Karpas-422 (cell line): Measurements from ENCODE around the gene DDX4. TPM values are rescaled to one million over a fixed set of nuclear protein-coding genes. Genes with fewer than 3 reads are reported as not detected.
A peak's percentile ranks its signal among the peaks of the same experiment; 100 is the strongest.
"Not testable (repeated sequence)": the region's sequence is repeated elsewhere in the genome, so short reads cannot be mapped to it uniquely, and the experiment has no call there.

Experiments
- DNase-seq: peaks from one replicate; pipeline ENCODE4 v3.0.0-alpha.2; 2015
- H2AFZ ChIP-seq: fragments of 200-600 bp; sonication (generic); 2 replicates; pipeline ENCODE4 v1.6.1; 2014; ENCODE audit warnings: antibody characterized with exemption, low read length, mixed read lengths
- H3K27ac ChIP-seq: fragments of 200-600 bp; sonication (generic); 2 replicates; pipeline ENCODE4 v1.5.1; 2014; ENCODE audit warnings: mild to moderate bottlenecking, low read length, moderate library complexity
- H3K27me3 ChIP-seq: fragments of 200-600 bp; sonication (generic); 2 replicates; pipeline ENCODE4 v1.6.1; 2014; ENCODE audit warnings: low read length, mixed read lengths
- H3K36me3 ChIP-seq: fragments of 200-600 bp; sonication (generic); 2 replicates; pipeline ENCODE4 v1.6.1; 2014; ENCODE audit warnings: low read length, mixed read lengths; ENCODE audit not compliant: insufficient read depth
- H3K4me1 ChIP-seq: fragments of 200-600 bp; sonication (generic); 2 replicates; pipeline ENCODE4 v1.6.1; 2014; ENCODE audit warnings: mild to moderate bottlenecking, low read length, mixed read lengths
- H3K4me2 ChIP-seq: fragments of 200-600 bp; sonication (generic); 2 replicates; pipeline ENCODE4 v1.6.1; 2014; ENCODE audit warnings: low read length, low read depth, mild to moderate bottlenecking; ENCODE audit not compliant: poor library complexity, severe bottlenecking
- H3K4me3 ChIP-seq: fragments of 200-600 bp; sonication (generic); 2 replicates; pipeline ENCODE4 v1.5.1; 2014; ENCODE audit warnings: mild to moderate bottlenecking, antibody characterized with exemption, low read length, mixed read lengths
- H3K79me2 ChIP-seq: fragments of 200-600 bp; sonication (generic); 2 replicates; pipeline ENCODE4 v1.6.1; 2014; ENCODE audit warnings: mild to moderate bottlenecking, low read length, mixed read lengths
- H3K9ac ChIP-seq: fragments of 200-600 bp; sonication (generic); 2 replicates; pipeline ENCODE4 v1.6.0; 2014; ENCODE audit warnings: low read length
- H3K9me2 ChIP-seq: fragments of 200-600 bp; sonication (generic), shearing (Covaris generic); replicated peaks from 2 replicates; pipeline ENCODE4 v1.6.0; 2014; ENCODE audit warnings: mild to moderate bottlenecking, low read length, moderate library complexity; ENCODE audit not compliant: insufficient read depth
- H3K9me3 ChIP-seq: fragments of 300-700, 200-600 bp; sonication (generic); 2 replicates; pipeline ENCODE4 v1.6.1; 2014; ENCODE audit warnings: low read length, mixed read lengths
- H4K20me1 ChIP-seq: fragments of 200-600 bp; sonication (generic); 2 replicates; pipeline ENCODE4 v1.6.1; 2014; ENCODE audit warnings: mild to moderate bottlenecking, antibody characterized with exemption, low read length, low read depth; ENCODE audit not compliant: insufficient read depth
- total RNA-seq: library from RNA; depleted of rRNA; stranded (reverse); fragments of >200 nt; shearing (Covaris generic); gene quantifications from 2 replicates; pipeline ENCODE4 v1.2.3, GENCODE V29; 2014; ENCODE audit warnings: low replicate concordance; rRNA removed

The DDX4 gene
- total RNA-seq = not detected in 2 replicates

GRCh38 chr5:55737793-55738192 lies at the start of gene DDX4:
Gene DDX4, plus strand, starts transcription at chr5:55738061. Its CDS starts 903 bp downstream, at chr5:55738964.
- Histone ChIP-seq H3K79me2 (no peaks in the 10 kb centered on the region), H3K27ac (no peak within 1 kb of the TSS), H2AFZ (no peak within 1 kb of the TSS), H3K27me3 (no peaks in the 10 kb centered on the region), H3K4me2 (no peak within 1 kb of the TSS), H3K4me1 (no peaks in the 10 kb centered on the region), H3K4me3 (no peak within 1 kb of the TSS), H3K9me3 (no peaks in the 10 kb centered on the region), H3K36me3 (no peaks in the 10 kb centered on the region), H3K9ac (no peak within 1 kb of the TSS), H4K20me1 (no peaks in the 10 kb centered on the region), H3K9me2 (no peaks in the 10 kb centered on the region)
- no peak for DNase-seq

GRCh38 chr5:55691265-55692105 lies 46.4 kb upstream of the DDX4 start:
- peak; percentile 84 for DNase-seq
- Histone ChIP-seq H3K27ac (no peak overlapping the region), H3K9me2 (no peaks in the 10 kb centered on the region), H3K79me2 (peaks cover 15% of the 10 kb centered on the region; the same call in 1 of the 2 replicates), H3K4me3 (no peak overlapping the region), H3K36me3 (no peaks in the 10 kb centered on the region), H3K4me1 (no peaks in the 10 kb centered on the region; the same call in 1 of the 2 replicates), H4K20me1 (no peaks in the 10 kb centered on the region), H3K27me3 (no peaks in the 10 kb centered on the region), H3K9ac (no peak overlapping the region), H3K4me2 (no peak overlapping the region), H3K9me3 (no peaks in the 10 kb centered on the region), H2AFZ (no peak overlapping the region)

- peaks cover 15% of the 10 kb centered on the region; the same call in 1 of the 2 replicates for H3K79me2 ChIP-seq
- H3K4me1 ChIP-seq = no peaks in the 10 kb centered on the region; the same call in 1 of the 2 replicates
- no peak overlapping the region for H3K27ac ChIP-seq
- no peaks in the 10 kb centered on the region for H3K9me3 ChIP-seq
- H4K20me1 ChIP-seq = no peaks in the 10 kb centered on the region
- no peaks in the 10 kb centered on the region for H3K9me2 ChIP-seq
- DNase-seq = no peak
- 0 out of 2 replicates have a peak, but pooled peaks cover under 1% of the 10 kb centered on the region for H3K36me3 ChIP-seq
- no peak overlapping the region for H3K4me3 ChIP-seq
- H2AFZ ChIP-seq = no peak overlapping the region
- H3K4me2 ChIP-seq = no peak overlapping the region
- H3K9ac ChIP-seq = no peak overlapping the region
- no peaks in the 10 kb centered on the region for H3K27me3 ChIP-seq
These were observed 45.8 kb upstream of the DDX4 start for GRCh38 chr5:55692106-55692417.

DNA sequence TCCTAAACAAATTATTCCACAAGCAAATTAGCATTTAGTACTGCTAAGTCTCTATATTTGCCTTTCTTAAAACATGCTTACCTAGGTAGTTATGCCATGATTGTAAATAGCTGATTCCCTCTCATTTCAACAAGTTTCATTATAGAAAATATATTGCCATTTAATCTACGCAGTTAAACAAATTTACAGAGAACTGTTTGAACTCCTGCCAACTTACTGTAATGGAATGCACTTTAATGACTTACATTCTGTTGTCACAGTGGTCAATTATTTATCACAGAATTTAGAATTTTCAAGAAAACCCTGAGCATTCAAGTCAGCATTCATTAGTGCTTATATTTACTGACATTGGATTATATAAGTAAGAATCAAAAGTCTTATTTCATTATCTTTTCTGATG lies 45.4 kb upstream of the DDX4 start:
- Histone ChIP-seq H3K4me1 (no peaks in the 10 kb centered on the region; the same call in 1 of the 2 replicates), H3K27ac (no peak overlapping the region), H3K4me3 (no peak overlapping the region), H3K36me3 (peaks cover 5% of the 10 kb centered on the region; the same call in 1 of the 2 replicates), H3K4me2 (no peak overlapping the region), H3K27me3 (no peaks in the 10 kb centered on the region), H3K9ac (no peak overlapping the region), H3K9me2 (no peaks in the 10 kb centered on the region), H4K20me1 (no peaks in the 10 kb centered on the region), H3K9me3 (no peaks in the 10 kb centered on the region), H2AFZ (no peak overlapping the region), H3K79me2 (peaks cover 15% of the 10 kb centered on the region; the same call in 1 of the 2 replicates)
- no peak for DNase-seq

DNA sequence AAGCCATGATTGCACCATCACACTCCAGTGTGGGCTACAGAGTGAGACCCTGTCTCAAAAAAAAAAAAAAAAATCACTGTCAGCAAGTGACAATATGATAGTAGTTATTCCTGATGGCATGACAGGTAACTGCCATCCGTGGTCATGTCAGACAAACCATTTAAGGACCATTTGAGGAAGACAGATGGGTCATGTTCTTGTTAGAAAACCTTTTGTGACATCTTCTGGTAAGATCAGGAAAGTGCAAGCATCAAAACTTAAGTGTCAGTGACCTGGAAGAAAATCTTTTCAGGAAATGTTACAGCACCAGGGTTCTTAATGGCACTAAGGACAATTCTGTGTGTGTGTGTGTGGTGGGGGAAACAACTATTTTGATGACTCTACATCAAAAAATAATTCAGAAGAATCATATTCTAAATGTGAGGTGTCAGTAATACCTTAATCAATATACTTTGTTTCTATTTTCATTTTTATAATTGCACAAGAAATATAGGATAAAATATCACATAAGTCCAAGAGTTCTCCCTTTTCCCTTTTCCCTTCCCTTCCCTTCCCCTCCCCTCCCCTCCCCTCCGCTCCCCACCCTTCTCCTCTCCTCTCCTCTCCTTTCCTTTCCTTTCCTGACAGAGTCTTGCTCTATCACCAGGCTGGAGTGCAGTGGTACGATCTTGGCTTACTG lies 43.6 kb upstream of the DDX4 start:
- H3K79me2 ChIP-seq = peaks cover 15% of the 10 kb centered on the region; the same call in 1 of the 2 replicates
- H4K20me1 ChIP-seq = no peaks in the 10 kb centered on the region
- no peaks in the 10 kb centered on the region for H3K27me3 ChIP-seq
- no peak overlapping the region for H2AFZ ChIP-seq
- no peak overlapping the region for H3K9ac ChIP-seq
- H3K4me2 ChIP-seq = no peak overlapping the region
- H3K9me2 ChIP-seq = no peaks in the 10 kb centered on the region
- DNase-seq = peak; percentile 62
- H3K4me3 ChIP-seq = no peak overlapping the region
- no peak overlapping the region for H3K27ac ChIP-seq
- H3K4me1 ChIP-seq = no peaks in the 10 kb centered on the region; the same call in 1 of the 2 replicates
- peaks cover 10% of the 10 kb centered on the region; the same call in 1 of the 2 replicates for H3K36me3 ChIP-seq
- no peaks in the 10 kb centered on the region for H3K9me3 ChIP-seq

- H3K27ac ChIP-seq, H3K36me3 ChIP-seq, H2AFZ ChIP-seq, H3K4me2 ChIP-seq, H3K27me3 ChIP-seq, H3K9me3 ChIP-seq, H3K9me2 ChIP-seq, H3K79me2 ChIP-seq, H4K20me1 ChIP-seq, H3K9ac ChIP-seq, H3K4me3 ChIP-seq, H3K4me1 ChIP-seq, DNase-seq: not testable (repeated sequence)
These were observed 41.2 kb upstream of the DDX4 start for GRCh38 chr5:55696704-55697103.

DNA sequence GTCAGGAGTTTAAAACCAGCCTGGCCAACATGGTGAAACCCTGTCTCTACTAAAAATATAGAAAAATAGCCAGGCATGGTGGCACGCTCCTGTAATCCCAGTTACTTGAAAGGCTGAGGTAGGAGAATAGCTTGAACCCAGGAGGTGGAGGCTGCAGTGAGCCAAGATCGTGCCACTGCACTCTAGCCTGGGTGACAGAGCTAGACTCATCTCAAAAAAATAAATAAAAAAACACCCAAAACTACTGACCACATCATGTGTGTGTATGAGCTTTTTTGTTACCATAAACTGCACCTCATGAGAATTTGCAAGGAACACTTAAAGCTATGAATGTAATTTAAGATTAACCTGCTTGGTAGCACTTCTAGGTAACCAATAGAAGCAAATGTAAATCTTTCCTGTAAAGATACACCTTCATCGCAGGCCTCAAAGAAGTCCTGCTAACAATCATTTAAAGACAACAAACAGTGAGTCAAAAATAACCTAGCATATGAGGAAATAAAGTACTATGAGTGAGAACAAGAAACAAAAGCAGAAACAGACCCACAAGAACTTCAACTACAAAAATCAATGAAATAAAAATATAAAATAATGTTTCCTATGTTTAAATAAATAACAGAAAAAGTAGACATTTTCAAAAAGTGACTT lies 38.7 kb upstream of the DDX4 start:
- Histone ChIP-seq H3K79me2 (peaks cover 11% of the 10 kb centered on the region; the same call in 1 of the 2 replicates), H3K9me3 (no peaks in the 10 kb centered on the region), H3K4me1 (peaks cover 7% of the 10 kb centered on the region), H3K36me3 (peaks cover 10% of the 10 kb centered on the region; the same call in 1 of the 2 replicates), H3K9me2 (no peaks in the 10 kb centered on the region), H3K27ac (no peak overlapping the region), H3K4me3 (no peak overlapping the region), H3K4me2 (no peak overlapping the region), H3K9ac (no peak overlapping the region), H2AFZ (no peak overlapping the region), H4K20me1 (no peaks in the 10 kb centered on the region), H3K27me3 (no peaks in the 10 kb centered on the region)
- DNase-seq = no peak

DNA sequence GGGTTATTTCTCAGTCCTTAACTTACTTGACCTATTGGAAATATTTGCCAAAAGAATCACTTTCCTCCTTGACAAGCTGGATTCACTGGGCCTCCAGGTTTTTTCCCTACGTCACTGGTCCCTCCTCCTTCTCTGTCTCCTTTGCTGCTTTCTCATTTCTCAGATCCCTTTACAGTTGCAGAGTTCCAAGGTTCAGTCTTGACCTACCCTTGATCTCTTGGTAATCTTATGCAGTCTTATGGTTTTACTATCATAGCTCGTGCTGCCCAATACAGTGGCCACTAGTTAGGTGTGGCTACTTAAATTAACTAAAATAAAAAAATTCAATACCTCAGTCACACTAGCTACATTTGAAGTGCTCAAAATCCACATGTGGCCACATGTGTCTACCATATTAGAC lies 37.1 kb upstream of the DDX4 start:
- peaks cover 10% of the 10 kb centered on the region; the same call in 1 of the 2 replicates for H3K36me3 ChIP-seq
- no peak overlapping the region for H3K27ac ChIP-seq
- H3K79me2 ChIP-seq = peaks cover 19% of the 10 kb centered on the region; the same call in 1 of the 2 replicates
- no peak overlapping the region for H3K9ac ChIP-seq
- no peak overlapping the region for H3K4me3 ChIP-seq
- H3K27me3 ChIP-seq = no peaks in the 10 kb centered on the region
- H2AFZ ChIP-seq = no peak overlapping the region
- no peaks in the 10 kb centered on the region for H3K9me3 ChIP-seq
- no peak for DNase-seq
- H3K4me1 ChIP-seq = peaks cover 11% of the 10 kb centered on the region
- H3K4me2 ChIP-seq = no peak overlapping the region
- H4K20me1 ChIP-seq = no peaks in the 10 kb centered on the region
- H3K9me2 ChIP-seq = no peaks in the 10 kb centered on the region
